ENCODE data around the gene IFNAR1. TPM values are rescaled to one million over a fixed set of nuclear protein-coding genes. Genes with fewer than 3 reads are reported as not detected.
"Not testable (repeated sequence)": the region's sequence is repeated elsewhere in the genome, so short reads cannot be mapped to it uniquely, and the experiment has no call there.

The IFNAR1 gene
- polyA plus RNA-seq, 3 donors = 37.1 to 40.0 (median 39.2) TPM

GRCh38 chr21:33339135-33339534 is 14.4 kb downstream of the IFNAR1 start:
- DNase-seq (ENCODE audit: low read depth in 3 of 3, low spot score in 2 of 3) = no peak

- DNase-seq (ENCODE audit: low read depth in 3 of 3, low spot score in 2 of 3) = no peak
Measured at GRCh38 chr21:33339918-33340317, 15.1 kb downstream of the IFNAR1 start.

GRCh38 chr21:33345751-33346238 is 21.0 kb downstream of the IFNAR1 start:
- no peak for DNase-seq (ENCODE audit: low read depth in 3 of 3, low spot score in 2 of 3)

- DNase-seq (ENCODE audit: low read depth in 3 of 3, low spot score in 2 of 3) = no peak
Measured at GRCh38 chr21:33348706-33349105, 23.9 kb downstream of the IFNAR1 start.

GRCh38 chr21:33350676-33351075 is 25.9 kb downstream of the IFNAR1 start:
- no peak for DNase-seq (ENCODE audit: low read depth in 3 of 3, low spot score in 2 of 3)

GRCh38 chr21:33355355-33355754 is 30.6 kb downstream of the IFNAR1 start:
- DNase-seq (ENCODE audit: low read depth in 3 of 3, low spot score in 2 of 3) = no peak

- no peak for DNase-seq (ENCODE audit: low read depth in 3 of 3, low spot score in 2 of 3)
Measured at GRCh38 chr21:33355996-33356395, 31.2 kb downstream of the IFNAR1 start.

GRCh38 chr21:33357177-33357576 is 32.4 kb downstream of the IFNAR1 start:
- DNase-seq (ENCODE audit: low read depth in 3 of 3, low spot score in 2 of 3) = no peak

GRCh38 chr21:33359446-33359845 is 34.7 kb downstream of the IFNAR1 start:
- DNase-seq (ENCODE audit: low read depth in 3 of 3, low spot score in 2 of 3) = no peak

GRCh38 chr21:33360281-33360680 is 35.5 kb downstream of the IFNAR1 start:
- no peak for DNase-seq (ENCODE audit: low read depth in 3 of 3, low spot score in 2 of 3)

GRCh38 chr21:33360881-33361602 is 36.3 kb downstream of the IFNAR1 start:
- no peak for DNase-seq (ENCODE audit: low read depth in 3 of 3, low spot score in 2 of 3)

GRCh38 chr21:33362044-33362555 is 37.3 kb downstream of the IFNAR1 start:
- DNase-seq (ENCODE audit: low read depth in 3 of 3, low spot score in 2 of 3) = no peak

GRCh38 chr21:33363911-33364609 is 39.3 kb downstream of the IFNAR1 start:
- DNase-seq (ENCODE audit: low read depth in 3 of 3, low spot score in 2 of 3) = not testable (repeated sequence)

GRCh38 chr21:33364830-33365229 is 40.1 kb downstream of the IFNAR1 start:
- DNase-seq (ENCODE audit: low read depth in 3 of 3, low spot score in 2 of 3) = no peak

- no peak for DNase-seq (ENCODE audit: low read depth in 3 of 3, low spot score in 2 of 3)
Measured at GRCh38 chr21:33367309-33367973, 42.7 kb downstream of the IFNAR1 start.

GRCh38 chr21:33368124-33368523 is 43.4 kb downstream of the IFNAR1 start:
- DNase-seq (ENCODE audit: low read depth in 3 of 3, low spot score in 2 of 3) = no peak

- DNase-seq (ENCODE audit: low read depth in 3 of 3, low spot score in 2 of 3) = no peak
Measured at GRCh38 chr21:33368576-33368975, 43.8 kb downstream of the IFNAR1 start.

- DNase-seq (ENCODE audit: low read depth in 3 of 3, low spot score in 2 of 3) = no peak
Measured at GRCh38 chr21:33369586-33369985, 44.8 kb downstream of the IFNAR1 start.

GRCh38 chr21:33370305-33370704 is 45.5 kb downstream of the IFNAR1 start:
- no peak for DNase-seq (ENCODE audit: low read depth in 3 of 3, low spot score in 2 of 3)

GRCh38 chr21:33371366-33371765 is 46.6 kb downstream of the IFNAR1 start:
- DNase-seq (ENCODE audit: low read depth in 3 of 3, low spot score in 2 of 3) = no peak

GRCh38 chr21:33372582-33372981 is 47.8 kb downstream of the IFNAR1 start:
- no peak for DNase-seq (ENCODE audit: low read depth in 3 of 3, low spot score in 2 of 3)

All from right renal cortex interstitium (tissue), 3 donors.